WTC11 (cell line): ENCODE data around the gene UBE2N.

Source experiments
- ATF1 ChIP-seq: sonication (generic); formaldehyde crosslinking; IDR thresholded peaks from 2 replicates; pipeline ENCODE4 v1.8.1; 2023; ENCODE audit warnings: mild to moderate bottlenecking, moderate library complexity, missing genetic modification reagents
- TF ChIP-seq, protein P1 (sequence below): fragments of 200-600 bp; IDR thresholded peaks from 2 replicates; pipeline ENCODE4 v1.8.0; 2022; ENCODE audit warnings: antibody characterized with exemption

DNA sequence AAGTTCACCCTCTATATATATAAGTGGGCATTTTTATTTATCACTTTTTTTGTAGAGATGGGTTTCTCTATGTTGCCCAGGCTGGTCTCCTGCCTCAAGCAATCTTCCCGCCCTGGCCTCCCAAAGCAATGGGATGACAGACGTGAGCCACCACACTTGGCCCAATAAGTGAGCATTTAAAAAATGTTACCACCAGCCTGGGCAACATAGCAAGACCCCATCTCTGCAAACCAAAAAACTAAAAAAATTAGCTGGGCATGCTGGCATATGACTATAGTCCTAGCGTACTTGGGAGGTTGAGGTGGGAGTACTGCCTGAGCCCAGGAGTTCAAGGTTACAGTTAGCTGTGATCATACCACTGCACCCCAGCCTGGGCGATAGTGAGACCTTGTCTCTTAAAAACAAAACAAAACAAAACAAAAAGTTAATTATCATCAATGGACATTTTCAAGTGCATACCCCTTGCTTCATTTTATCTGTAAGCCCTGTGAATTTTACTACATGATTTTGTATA, 23.7 kb downstream of the UBE2N start:
- no peak for TF ChIP-seq ATF1 (CRISPR knock-in tag)
- TF ChIP-seq, protein P1, sequence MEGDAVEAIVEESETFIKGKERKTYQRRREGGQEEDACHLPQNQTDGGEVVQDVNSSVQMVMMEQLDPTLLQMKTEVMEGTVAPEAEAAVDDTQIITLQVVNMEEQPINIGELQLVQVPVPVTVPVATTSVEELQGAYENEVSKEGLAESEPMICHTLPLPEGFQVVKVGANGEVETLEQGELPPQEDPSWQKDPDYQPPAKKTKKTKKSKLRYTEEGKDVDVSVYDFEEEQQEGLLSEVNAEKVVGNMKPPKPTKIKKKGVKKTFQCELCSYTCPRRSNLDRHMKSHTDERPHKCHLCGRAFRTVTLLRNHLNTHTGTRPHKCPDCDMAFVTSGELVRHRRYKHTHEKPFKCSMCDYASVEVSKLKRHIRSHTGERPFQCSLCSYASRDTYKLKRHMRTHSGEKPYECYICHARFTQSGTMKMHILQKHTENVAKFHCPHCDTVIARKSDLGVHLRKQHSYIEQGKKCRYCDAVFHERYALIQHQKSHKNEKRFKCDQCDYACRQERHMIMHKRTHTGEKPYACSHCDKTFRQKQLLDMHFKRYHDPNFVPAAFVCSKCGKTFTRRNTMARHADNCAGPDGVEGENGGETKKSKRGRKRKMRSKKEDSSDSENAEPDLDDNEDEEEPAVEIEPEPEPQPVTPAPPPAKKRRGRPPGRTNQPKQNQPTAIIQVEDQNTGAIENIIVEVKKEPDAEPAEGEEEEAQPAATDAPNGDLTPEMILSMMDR: no peak
